HG02571 (cell line): ENCODE measurements around the gene FNDC3B.

ENCODE experiments used
- ATAC-seq: cut with Tn5 transposase; IDR thresholded peaks from one replicate; pipeline ENCODE4 v1.9.1; 2021; ENCODE audit warnings: mild to moderate bottlenecking, moderate library complexity; ENCODE audit not compliant: unreplicated experiment

FNDC3B gene

GRCh38 chr3:172132721-172133311, 93.4 kb downstream of the FNDC3B start:
- no peak for ATAC-seq

GRCh38 chr3:172133838-172134237, 94.5 kb downstream of the FNDC3B start:
- ATAC-seq = no peak

- ATAC-seq = no peak
These were observed 95.0 kb downstream of the FNDC3B start for GRCh38 chr3:172134352-172134751.

GRCh38 chr3:172135185-172135584, 95.8 kb downstream of the FNDC3B start:
- ATAC-seq = no peak

- ATAC-seq = no peak
These were observed 96.4 kb downstream of the FNDC3B start for GRCh38 chr3:172135820-172136219.

- no peak for ATAC-seq
These were observed 97.0 kb downstream of the FNDC3B start for GRCh38 chr3:172136330-172136729.

- no peak for ATAC-seq
These were observed 98.2 kb downstream of the FNDC3B start for GRCh38 chr3:172137287-172138192.

GRCh38 chr3:172138193-172138537, 98.8 kb downstream of the FNDC3B start:
- no peak for ATAC-seq

- peak; percentile 39 for ATAC-seq
These were observed 99.6 kb downstream of the FNDC3B start for GRCh38 chr3:172138792-172139507.

- ATAC-seq = no peak
These were observed 100.3 kb downstream of the FNDC3B start for GRCh38 chr3:172139528-172140276.

GRCh38 chr3:172140499-172141391, 101.4 kb downstream of the FNDC3B start:
- no peak for ATAC-seq

- peak; percentile 65 for ATAC-seq
These were observed 102.9 kb downstream of the FNDC3B start for GRCh38 chr3:172142051-172142863.

GRCh38 chr3:172142864-172143451, 103.6 kb downstream of the FNDC3B start:
- peak; percentile 3 for ATAC-seq

GRCh38 chr3:172143739-172144497, 104.5 kb downstream of the FNDC3B start:
- ATAC-seq = no peak

- ATAC-seq = no peak
These were observed 105.2 kb downstream of the FNDC3B start for GRCh38 chr3:172144601-172145000.

- no peak for ATAC-seq
These were observed 105.8 kb downstream of the FNDC3B start for GRCh38 chr3:172145031-172145686.

- ATAC-seq = no peak
These were observed 107.0 kb downstream of the FNDC3B start for GRCh38 chr3:172146349-172146748.
